Fibroblast of the aortic adventitia (primary cell): ENCODE data around the gene MATN1. TPM values are rescaled to one million over a fixed set of nuclear protein-coding genes. Genes with fewer than 3 reads are reported as not detected.

Experiments
- DNase-seq: peaks from one replicate; pipeline ENCODE4 v3.0.0-alpha.2; 2010; ENCODE audit warnings: low read depth
- H3K4me3 ChIP-seq: 2 replicates; pipeline ENCODE4 v1.5.1; 2011; ENCODE audit warnings: low read depth, mild to moderate bottlenecking, control low read depth, low read length, moderate library complexity
- total RNA-seq: library from RNA; depleted of rRNA; stranded (reverse); fragments of >200 nt; gene quantifications from 2 replicates; pipeline ENCODE4 v1.2.3, GENCODE V29; 2012; ENCODE audit warnings: low replicate concordance
- TF ChIP-seq, protein P1 (sequence below): IDR thresholded peaks from 2 replicates; pipeline ENCODE4 v1.5.1; 2011; ENCODE audit warnings: mild to moderate bottlenecking, low read length, control low read depth, inconsistent platforms; ENCODE audit not compliant: insufficient read depth

MATN1 gene
- total RNA-seq, 1 donor = 0.18 TPM

GRCh38 chr1:30747033-30748008 lies 23.9 kb upstream of the MATN1 start:
- no peak overlapping the region for H3K4me3 ChIP-seq
- no peak for DNase-seq
- TF ChIP-seq, protein P1, sequence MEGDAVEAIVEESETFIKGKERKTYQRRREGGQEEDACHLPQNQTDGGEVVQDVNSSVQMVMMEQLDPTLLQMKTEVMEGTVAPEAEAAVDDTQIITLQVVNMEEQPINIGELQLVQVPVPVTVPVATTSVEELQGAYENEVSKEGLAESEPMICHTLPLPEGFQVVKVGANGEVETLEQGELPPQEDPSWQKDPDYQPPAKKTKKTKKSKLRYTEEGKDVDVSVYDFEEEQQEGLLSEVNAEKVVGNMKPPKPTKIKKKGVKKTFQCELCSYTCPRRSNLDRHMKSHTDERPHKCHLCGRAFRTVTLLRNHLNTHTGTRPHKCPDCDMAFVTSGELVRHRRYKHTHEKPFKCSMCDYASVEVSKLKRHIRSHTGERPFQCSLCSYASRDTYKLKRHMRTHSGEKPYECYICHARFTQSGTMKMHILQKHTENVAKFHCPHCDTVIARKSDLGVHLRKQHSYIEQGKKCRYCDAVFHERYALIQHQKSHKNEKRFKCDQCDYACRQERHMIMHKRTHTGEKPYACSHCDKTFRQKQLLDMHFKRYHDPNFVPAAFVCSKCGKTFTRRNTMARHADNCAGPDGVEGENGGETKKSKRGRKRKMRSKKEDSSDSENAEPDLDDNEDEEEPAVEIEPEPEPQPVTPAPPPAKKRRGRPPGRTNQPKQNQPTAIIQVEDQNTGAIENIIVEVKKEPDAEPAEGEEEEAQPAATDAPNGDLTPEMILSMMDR = no peak

GRCh38 chr1:30746212-30747032 lies 23.0 kb upstream of the MATN1 start:
- TF ChIP-seq, protein P1 = no peak
- H3K4me3 ChIP-seq = no peak overlapping the region
- no peak for DNase-seq

- TF ChIP-seq, protein P1 = no peak
- no peak for DNase-seq
- H3K4me3 ChIP-seq = no peak overlapping the region
Measured at GRCh38 chr1:30745834-30746208, 22.4 kb upstream of the MATN1 start.

DNA sequence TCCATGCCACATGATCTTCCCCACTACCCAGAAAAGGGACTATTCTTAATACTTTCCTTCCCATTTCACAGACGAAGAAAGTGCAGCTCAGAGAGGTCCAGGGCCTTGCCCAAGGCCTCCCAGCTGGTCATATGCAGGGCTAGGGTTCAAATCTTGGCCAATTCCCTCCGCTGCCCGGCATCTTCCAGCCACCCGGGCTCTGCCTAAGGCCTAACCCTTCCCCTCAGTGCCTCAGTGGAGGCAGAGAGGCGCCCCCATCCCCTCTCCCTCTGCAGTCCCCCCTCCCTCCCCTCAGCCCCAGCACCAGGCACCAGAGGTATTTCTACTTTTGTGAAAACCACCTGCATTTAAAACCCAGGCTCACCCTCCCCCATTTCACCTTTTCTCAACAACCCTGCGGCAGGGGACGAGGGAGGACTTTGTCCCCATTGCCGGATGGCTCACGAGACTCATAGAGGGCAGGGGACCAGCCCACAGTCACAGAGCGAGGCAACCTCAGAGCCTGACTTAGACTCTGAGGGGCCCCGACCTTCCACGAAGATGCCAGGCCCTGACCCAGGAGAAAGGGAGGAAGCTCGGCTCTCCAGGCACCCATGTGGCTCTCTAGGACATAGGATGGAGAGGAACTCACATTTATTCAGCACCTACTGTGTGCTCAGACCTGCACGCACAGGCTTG lies 21.9 kb upstream of the MATN1 start:
- no peak for DNase-seq
- H3K4me3 ChIP-seq = no peak overlapping the region
- TF ChIP-seq, protein P1 = no peak

GRCh38 chr1:30744060-30744756 lies 20.8 kb upstream of the MATN1 start:
- DNase-seq = peak; percentile 68
- no peak overlapping the region for H3K4me3 ChIP-seq
- TF ChIP-seq, protein P1 = no peak

DNA sequence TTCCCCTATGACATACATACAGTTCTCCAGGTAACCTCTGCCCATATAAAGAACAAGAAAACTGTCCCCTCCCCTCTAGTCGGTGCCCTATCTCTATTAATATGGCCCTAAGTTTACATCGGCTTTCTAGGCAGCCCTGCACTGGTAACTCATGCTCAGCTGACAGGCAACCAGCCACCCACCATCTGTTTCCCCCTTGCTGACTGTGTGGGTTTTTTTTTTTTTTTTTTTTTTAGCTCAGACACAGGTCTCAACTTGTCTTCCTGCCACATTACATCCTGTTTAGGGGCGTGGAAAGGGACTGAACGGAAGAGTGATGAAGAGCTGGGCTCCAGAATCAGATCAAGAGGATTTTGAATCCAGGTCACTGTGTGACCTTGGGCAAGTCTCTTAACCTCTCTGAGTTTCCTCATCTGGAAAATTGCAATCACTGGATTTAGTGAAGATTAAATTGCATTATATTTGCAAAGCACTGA lies 20.2 kb upstream of the MATN1 start:
- DNase-seq = no peak
- TF ChIP-seq, protein P1 = no peak
- H3K4me3 ChIP-seq = no peak overlapping the region
